GM12873 (cell line): ENCODE data around the gene HSH2D.

Experiments used
- TF ChIP-seq, protein P1 (sequence below): IDR thresholded peaks from 2 replicates; pipeline ENCODE4 v1.5.1; 2012; ENCODE audit warnings: low read depth, mild to moderate bottlenecking, moderate library complexity, low read length, control low read depth; ENCODE audit not compliant: insufficient read depth; ENCODE audit errors: missing control alignments

The HSH2D gene, protein sequence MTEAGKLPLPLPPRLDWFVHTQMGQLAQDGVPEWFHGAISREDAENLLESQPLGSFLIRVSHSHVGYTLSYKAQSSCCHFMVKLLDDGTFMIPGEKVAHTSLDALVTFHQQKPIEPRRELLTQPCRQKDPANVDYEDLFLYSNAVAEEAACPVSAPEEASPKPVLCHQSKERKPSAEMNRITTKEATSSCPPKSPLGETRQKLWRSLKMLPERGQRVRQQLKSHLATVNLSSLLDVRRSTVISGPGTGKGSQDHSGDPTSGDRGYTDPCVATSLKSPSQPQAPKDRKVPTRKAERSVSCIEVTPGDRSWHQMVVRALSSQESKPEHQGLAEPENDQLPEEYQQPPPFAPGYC

DNA sequence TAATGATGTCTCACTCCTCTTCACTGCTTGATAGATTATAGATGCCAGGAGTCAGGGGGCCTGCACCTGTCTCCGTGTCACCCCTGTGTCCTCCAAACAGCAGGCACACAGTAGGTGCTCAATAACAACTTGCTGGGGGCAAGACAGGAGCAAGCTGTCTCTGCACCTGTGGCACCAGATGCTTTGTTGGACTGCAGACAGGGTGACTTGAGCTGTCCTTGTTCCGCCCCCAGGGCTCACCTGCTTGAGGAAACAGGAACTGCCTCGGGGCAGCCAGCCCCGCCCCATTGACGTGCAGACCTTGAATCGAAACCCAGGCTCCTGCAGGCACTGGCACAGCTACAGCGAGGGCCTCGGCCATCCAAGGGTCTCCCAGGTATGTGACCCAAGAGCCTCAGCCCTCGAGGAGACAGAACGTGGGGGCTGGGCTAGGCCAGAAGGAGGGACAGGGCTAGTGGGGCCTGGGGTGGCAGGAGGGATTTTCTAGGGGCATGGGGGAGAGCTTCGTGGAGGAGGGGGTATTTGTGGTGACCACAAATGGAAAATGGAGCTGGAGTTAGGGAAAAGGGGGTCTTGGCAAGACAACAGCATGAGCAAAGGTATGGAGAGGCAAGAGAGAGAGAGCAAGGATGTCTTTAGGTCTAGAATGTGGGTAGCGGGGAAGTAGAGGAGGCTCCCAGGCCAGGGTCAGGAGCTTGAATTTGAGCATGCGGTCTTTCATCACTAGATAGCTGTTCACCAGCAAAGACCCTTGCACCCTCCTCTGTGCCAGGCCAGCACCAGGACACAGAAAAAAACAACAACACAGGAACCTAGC lies at the start of gene HSH2D:
Gene HSH2D, plus strand, starts transcription at position 287 of the 817 bp plus-strand sequence. CDS start 5,066 bp downstream, outside the sequence.
- TF ChIP-seq, protein P1, sequence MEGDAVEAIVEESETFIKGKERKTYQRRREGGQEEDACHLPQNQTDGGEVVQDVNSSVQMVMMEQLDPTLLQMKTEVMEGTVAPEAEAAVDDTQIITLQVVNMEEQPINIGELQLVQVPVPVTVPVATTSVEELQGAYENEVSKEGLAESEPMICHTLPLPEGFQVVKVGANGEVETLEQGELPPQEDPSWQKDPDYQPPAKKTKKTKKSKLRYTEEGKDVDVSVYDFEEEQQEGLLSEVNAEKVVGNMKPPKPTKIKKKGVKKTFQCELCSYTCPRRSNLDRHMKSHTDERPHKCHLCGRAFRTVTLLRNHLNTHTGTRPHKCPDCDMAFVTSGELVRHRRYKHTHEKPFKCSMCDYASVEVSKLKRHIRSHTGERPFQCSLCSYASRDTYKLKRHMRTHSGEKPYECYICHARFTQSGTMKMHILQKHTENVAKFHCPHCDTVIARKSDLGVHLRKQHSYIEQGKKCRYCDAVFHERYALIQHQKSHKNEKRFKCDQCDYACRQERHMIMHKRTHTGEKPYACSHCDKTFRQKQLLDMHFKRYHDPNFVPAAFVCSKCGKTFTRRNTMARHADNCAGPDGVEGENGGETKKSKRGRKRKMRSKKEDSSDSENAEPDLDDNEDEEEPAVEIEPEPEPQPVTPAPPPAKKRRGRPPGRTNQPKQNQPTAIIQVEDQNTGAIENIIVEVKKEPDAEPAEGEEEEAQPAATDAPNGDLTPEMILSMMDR = no peak

DNA sequence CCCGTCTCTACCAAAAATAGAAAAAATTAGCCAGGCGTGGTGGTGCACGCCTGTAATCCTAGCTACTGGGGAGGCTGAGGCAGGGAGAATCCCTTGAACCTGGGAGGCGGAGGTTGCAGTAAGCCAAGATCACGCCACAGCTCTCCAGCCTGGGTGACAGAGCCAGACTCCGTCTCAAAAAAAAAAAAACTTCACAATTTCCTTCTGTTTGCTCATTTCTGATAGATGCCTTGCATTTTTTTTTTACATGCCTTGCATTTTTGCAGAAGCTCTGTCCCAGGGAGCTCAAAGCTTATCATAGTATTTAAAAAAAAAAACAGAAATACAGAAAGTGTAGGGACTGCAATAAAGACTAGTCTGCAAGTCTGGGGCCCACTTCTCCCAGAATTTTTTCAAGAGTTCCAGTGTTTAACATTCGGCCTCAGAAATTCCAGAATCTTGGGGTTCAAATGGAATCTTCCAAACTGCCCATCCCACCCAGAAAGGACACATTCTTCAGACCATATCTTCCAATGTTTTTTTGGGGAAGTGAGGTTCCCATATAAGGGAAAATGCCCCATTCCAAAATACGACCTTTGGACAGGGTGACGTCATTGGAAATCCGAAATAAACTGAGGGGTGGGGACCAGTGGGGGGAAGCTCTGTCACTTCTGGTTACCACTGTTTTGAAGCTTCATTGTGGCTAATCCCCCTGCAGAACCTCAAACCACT lies 49.0 kb upstream of the HSH2D start:
- TF ChIP-seq, protein P1 = no peak

DNA sequence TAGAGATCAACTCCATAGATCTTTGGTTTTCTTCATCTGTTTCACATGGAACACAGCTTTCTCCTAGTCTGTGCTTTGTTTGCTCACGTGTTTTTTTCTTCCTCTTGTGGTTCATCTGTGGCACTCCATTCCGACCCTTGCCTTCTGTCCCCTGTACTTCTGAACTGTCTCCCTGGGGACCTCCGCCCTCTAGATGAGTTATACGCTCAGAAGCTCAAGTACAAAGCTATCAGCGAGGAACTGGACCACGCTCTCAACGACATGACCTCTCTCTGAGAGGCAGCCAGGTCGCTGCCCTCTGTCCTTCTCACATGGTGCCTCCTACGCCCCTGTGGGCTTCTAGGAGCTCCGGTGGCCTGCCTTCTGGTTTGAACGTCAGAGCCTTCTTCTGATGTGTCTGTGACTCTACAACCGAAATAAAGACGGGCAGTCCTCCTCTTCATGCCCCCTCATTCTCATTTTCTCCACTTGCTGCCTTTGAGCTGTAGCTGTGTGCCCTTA lies 48.4 kb upstream of the HSH2D start:
- TF ChIP-seq, protein P1 = no peak

DNA sequence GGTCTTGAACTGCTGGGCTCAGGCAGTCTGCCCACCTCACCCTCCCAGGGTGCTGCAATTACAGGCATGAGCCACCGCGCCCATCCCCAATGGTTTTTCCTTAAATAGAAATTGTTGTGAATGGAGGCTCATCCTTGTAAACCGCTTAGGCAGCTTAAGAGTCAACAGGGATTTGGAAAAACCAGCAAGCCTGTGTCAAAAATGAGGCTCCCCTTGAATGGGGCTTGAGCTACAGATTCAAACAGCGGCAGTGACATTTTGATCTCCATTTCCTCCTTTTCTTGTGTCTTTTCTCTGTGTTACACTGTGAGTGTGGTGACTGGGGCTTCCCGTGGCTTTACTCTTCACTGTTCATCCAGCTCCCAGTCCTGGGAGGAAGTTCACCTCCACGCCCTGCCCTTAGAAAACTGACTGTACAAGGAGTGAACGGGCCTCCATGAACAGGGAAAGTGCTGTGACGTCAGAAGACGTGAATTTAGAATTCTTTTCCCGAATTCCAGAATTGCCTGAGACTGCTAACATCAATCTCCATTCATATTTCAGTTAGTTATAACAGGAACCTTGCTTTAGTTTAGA lies 47.1 kb upstream of the HSH2D start:
- TF ChIP-seq, protein P1 = no peak

DNA sequence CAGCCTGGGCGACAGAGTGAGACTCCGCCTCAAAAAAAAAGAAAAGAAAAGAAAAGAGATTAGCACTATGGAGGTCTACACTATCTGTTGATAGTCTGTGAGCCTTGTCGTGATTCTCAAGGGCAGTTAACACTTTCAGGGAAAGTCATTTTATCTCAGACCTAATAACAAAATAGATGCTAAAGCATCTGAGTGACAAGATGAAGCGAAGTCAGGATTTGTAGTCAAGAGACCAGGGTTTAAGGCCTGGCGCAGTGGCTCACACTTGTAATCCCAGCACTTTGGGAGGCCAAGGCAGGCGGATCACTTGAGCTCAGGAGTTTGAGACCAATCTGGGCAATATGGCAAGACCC lies 45.1 kb upstream of the HSH2D start:
- TF ChIP-seq, protein P1 = no peak

DNA sequence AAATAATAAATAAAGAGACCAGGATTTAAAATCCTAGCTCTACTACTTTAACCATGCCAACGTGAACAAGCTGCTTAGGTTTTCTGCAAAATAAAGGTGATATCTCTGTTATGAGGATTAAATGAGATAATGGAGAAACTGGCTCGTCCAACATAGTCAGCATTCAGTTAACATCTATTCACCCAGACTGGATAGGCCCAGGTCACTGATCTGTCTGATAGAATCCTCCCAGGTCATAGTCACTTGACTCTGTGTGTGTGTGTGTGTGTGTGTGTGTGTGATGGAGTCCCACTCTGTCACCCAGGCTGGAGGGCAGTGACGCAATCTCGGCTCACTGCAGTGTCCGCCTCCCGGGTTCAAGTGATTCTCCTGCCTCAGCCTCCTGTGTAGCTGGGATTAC lies 44.7 kb upstream of the HSH2D start:
- TF ChIP-seq, protein P1 = no peak

DNA sequence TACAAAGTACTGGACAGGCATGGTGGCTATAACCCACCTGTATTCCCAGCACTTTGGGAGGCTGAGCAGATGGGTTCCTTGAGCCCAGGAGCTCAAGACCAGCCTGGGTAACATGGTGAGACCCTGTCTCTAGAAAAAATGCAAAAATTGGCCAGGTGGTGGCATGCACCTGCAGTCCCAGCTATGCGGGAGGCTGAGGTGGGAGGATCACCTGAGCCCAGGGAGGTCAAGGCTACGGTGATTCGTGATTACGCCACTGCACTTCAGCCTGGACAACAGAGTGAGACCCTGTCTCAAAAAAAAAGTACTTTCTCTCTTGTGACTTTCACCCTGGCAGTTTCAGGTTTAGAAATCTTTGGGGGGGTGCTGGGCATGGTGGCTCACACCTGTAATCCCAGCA lies 43.0 kb upstream of the HSH2D start:
- TF ChIP-seq, protein P1 = no peak
